ENCODE results near the gene ATPAF2.
A peak's percentile ranks its signal among the peaks of the same experiment; 100 is the strongest.

The ATPAF2 gene

DNA sequence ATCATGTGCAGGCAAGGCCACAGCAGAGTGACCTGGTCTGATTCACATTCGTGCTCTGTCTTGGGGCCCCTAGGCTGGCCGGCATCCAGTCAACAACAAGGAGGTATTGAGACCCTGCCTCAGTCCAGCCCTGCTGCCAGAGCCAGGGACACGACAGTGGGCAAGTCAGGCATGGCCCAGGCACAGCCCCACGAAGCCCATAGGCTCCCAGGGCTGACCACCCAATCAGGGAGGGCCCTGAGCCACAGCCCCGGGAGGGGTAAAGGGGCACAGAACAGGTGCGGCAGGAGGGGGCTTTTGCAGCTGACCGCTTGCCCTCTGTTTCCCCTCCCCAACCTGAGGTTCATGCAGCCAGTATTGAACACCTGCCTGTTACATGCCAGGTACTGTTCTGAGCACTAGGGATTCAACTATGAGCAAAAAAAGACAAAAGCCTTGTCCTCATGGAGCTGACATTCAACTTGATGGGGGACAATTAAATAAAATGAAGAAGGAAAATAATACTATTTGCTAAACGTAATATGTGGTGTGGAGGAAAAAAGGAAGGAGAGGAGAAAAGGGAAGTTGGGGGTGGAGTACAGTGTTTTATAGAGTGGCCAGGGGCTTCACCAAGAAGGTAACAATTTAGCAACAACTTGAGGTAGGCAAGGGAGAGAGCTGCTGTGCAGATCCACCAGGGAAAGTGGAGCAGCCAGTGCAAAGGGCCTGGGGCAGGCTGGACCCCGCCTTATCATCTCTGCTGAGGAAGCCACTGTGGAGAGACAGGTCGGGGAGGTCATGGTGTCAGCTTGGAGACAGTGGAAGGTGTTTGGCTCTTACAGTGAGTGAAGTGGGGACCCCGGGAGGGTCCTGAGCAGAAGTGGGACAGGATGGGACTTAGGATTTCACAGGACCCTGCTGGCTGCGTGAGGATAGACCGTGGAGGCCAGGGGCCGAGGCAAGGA, 60.2 kb downstream of the ATPAF2 start:
- in situ Hi-C loops (cut with HindIII; ENCODE audit: low sequenced_read_pairs): loop anchor here (5.0 kb wide), 1 partner anchor 51 kb away; no protein-coding TSS in a partner anchor
- no peak for DNase-seq (ENCODE audit: low read depth)
- H3K4me3 ChIP-seq (ENCODE audit: low read depth, low read length): no peak overlapping the region
- TF ChIP-seq, protein P1, sequence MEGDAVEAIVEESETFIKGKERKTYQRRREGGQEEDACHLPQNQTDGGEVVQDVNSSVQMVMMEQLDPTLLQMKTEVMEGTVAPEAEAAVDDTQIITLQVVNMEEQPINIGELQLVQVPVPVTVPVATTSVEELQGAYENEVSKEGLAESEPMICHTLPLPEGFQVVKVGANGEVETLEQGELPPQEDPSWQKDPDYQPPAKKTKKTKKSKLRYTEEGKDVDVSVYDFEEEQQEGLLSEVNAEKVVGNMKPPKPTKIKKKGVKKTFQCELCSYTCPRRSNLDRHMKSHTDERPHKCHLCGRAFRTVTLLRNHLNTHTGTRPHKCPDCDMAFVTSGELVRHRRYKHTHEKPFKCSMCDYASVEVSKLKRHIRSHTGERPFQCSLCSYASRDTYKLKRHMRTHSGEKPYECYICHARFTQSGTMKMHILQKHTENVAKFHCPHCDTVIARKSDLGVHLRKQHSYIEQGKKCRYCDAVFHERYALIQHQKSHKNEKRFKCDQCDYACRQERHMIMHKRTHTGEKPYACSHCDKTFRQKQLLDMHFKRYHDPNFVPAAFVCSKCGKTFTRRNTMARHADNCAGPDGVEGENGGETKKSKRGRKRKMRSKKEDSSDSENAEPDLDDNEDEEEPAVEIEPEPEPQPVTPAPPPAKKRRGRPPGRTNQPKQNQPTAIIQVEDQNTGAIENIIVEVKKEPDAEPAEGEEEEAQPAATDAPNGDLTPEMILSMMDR (IDR thresholded peaks at IDR 0.05; ENCODE audit: low read depth, low read length, missing control alignments): no peak

DNA sequence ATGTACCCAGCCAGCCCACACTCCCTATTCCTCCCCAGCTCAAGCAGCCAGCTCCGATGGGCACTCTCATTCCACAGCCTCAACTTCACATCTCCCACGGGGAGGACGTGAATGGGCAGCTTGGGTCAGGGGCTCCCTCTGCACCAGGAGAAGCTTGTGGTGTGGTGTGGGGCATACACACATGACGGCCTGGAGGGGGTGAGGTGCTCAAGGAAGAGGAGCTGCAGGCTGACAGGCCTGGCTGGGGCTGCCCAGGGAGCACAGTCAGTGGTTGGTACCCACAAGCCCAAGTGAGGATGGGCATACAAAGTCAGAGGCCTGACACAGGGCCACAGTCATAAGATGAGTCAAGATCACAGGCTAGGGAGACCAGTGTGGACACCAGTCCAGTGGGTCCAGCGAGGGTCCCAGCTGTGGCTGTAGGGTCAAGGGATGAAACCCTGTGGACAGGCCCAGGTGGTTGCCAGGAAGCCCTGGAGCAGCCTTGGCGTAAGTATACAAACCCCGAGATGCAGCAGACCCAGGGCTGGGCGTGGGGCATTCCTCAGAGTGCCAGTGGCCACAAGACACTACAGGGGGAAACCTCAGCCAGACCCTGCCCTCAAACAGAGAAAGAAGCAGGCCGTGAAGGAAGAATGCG, 61.9 kb downstream of the ATPAF2 start:
- no peak for DNase-seq (ENCODE audit: low read depth)
- H3K4me3 ChIP-seq (ENCODE audit: low read depth, low read length): no peak overlapping the region
- in situ Hi-C loops (cut with HindIII; ENCODE audit: low sequenced_read_pairs): loop anchor here (5.0 kb wide), 1 partner anchor 50 kb away; no protein-coding TSS in a partner anchor
- TF ChIP-seq, protein P1 (IDR thresholded peaks at IDR 0.05; ENCODE audit: low read depth, low read length, missing control alignments): no peak

DNA sequence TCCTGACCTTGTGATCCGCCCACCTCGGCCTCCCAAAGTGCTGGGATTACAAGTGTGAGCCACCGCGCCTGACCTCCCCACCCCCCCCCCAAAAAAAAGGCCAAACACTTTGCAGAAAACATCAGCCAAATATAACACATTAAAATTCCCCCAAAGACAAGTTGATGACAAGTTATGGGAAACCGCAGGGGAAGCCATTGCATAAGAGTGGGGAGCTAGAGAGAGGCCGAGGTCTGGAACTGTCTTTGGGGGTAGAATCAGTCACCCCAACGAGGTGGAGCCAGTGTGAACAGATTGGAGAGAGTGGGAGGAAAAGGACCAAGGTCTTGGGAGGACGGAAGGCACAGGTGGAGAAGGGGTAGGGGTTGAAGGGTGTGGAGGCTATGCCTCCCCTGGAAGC, 63.5 kb downstream of the ATPAF2 start:
- DNase-seq (ENCODE audit: low read depth): no peak
- in situ Hi-C loops (cut with HindIII; ENCODE audit: low sequenced_read_pairs): loop anchor here (5.0 kb wide), 1 partner anchor 48 kb away; no protein-coding TSS in a partner anchor
- TF ChIP-seq, protein P1 (IDR thresholded peaks at IDR 0.05; ENCODE audit: low read depth, low read length, missing control alignments): no peak
- H3K4me3 ChIP-seq (ENCODE audit: low read depth, low read length): no peak overlapping the region

DNA sequence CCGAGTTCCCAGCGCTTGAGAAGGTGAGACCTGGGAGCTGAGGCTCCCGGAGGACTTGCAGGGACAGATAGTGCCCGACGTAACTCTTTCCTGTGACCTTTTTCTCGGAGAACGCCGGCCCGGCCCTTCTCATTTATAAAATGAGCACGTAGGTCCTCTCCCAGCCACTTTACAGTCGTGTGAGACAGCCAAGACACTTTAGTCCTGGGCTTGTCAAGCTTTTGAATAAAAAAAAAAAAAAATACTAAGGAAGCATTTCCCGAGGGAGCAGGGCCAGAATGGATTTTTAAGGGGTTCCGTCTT, 66.1 kb downstream of the ATPAF2 start:
- TF ChIP-seq, protein P1 (IDR thresholded peaks at IDR 0.05; ENCODE audit: low read depth, low read length, missing control alignments): no peak
- in situ Hi-C loops (cut with HindIII; ENCODE audit: low sequenced_read_pairs): no loop called here

DNA sequence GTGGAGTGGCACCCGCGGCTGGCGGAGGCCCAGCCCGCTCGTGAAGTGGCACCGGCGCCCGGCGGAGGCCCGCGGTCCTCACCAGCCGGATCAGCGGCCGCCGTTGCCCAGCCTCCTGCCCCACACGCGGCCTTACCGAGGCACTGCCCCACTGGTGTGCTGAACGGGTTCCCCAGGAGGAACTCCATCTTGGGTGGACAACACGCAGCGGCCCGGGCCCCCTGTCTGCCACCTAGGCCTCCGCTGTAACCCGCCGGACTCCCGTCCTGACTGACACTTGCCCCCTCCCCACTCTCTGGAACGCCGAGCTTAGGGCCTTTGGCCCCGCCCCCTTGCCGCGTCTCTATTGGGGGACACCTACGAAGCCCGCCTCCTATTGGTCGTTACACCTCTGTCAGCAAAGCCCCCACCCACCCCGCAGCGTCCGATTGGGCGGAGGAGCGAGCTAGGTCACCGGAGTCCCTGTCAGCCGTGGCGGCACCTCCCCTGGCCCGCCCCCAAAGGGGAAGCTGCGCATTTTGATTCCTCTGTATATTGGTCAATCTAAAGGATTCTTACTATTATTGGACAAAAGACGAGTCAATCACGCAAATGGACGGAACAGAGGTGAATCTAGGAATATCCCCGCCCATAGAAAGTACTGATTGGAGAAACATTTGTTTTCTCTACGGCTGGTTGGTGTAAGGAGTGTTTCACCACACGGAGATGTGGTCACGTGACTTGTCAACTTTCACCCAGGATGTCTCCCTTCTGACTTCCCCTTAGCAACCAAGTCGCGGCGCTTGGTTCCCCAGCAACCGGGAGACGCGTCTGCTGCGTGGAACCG, 66.6 kb downstream of the ATPAF2 start, which contains the start of the genes DRC3 and TOM1L2:
Gene DRC3, plus strand, starts transcription at position 737 of the 826 bp plus-strand sequence. CDS start 4,737 bp downstream, outside the sequence.
Gene TOM1L2, minus strand, starts transcription at position 275 of the 826 bp plus-strand sequence. Its CDS starts 87 bp downstream, at position 188.
- TF ChIP-seq, protein P1 (IDR thresholded peaks at IDR 0.05; ENCODE audit: low read depth, low read length, missing control alignments): no peak
- in situ Hi-C loops (cut with HindIII; ENCODE audit: low sequenced_read_pairs): no loop called here
- DNase-seq (ENCODE audit: low read depth): peak; percentile 100
- H3K4me3 ChIP-seq (ENCODE audit: low read depth, low read length): peak within 1 kb of the TSS; percentile 80

More for the DNA sequence above, 66.1 kb downstream of the ATPAF2 start:
- H3K4me3 ChIP-seq (ENCODE audit: low read depth, low read length): peak overlapping the region; percentile 80
- no peak for DNase-seq (ENCODE audit: low read depth)

All from astrocyte of the cerebellum (primary cell).